SK-N-SH (cell line): ENCODE data around the gene UFM1. TPM values are rescaled to one million over a fixed set of nuclear protein-coding genes. Genes with fewer than 3 reads are reported as not detected.

Experiments
- CTCF ChIA-PET: fragments of 300-600, 350-600 bp; formaldehyde crosslinking; extraction: SDS; loops from one replicate; lab custom pipeline; 2021; lab: Yijun Ruan, JAX
- POLR2A ChIA-PET: fragments of 350-600 bp; sonication (Branson Sonifier 250); formaldehyde crosslinking; extraction: SDS; loops from one replicate; lab custom pipeline; 2020; ENCODE audit warnings: antibody characterized with exemption, inconsistent platforms; lab: Yijun Ruan, JAX
- DNase-seq: peaks from one replicate; pipeline ENCODE4 v3.0.0; 2012
- H2AFZ ChIP-seq: fragments of 200-600 bp; sonication (generic); 2 replicates; pipeline ENCODE4 v1.8.1; 2016; ENCODE audit warnings: antibody characterized with exemption, mild to moderate bottlenecking, low read depth
- H3F3A ChIP-seq: fragments of 200-600 bp; sonication (generic); replicated peaks from 2 replicates; pipeline ENCODE3; 2016; ENCODE audit warnings: antibody characterized with exemption, mild to moderate bottlenecking; ENCODE audit not compliant: insufficient read depth
- H3K27ac ChIP-seq, 2 experiments: fragments of 200-500 bp in 1 of 2; fragments of 200-600 bp in 1 of 2; sonication (Bioruptor generic) in 1 of 2; sonication (generic), shearing (Covaris generic) in 1 of 2; 2 replicates each; pipeline versions ENCODE4 v1.5.1 to v1.6.1; 2014 to 2016; ENCODE audit warnings: low read depth in 2 of 2, inconsistent platforms in 1 of 2, low read length in 1 of 2, mild to moderate bottlenecking in 1 of 2, mixed read lengths in 1 of 2
- H3K27me3 ChIP-seq: fragments of 200-600 bp; sonication (generic), shearing (Covaris generic); 2 replicates; pipeline ENCODE4 v1.6.1; 2016; ENCODE audit warnings: mixed run types; ENCODE audit not compliant: insufficient read depth
- H3K36me3 ChIP-seq, 2 experiments: fragments of 200-500 bp in 1 of 2; fragments of 200-600 bp in 1 of 2; sonication (Bioruptor generic) in 1 of 2; sonication (generic) in 1 of 2; replicated peaks in 1 of 2; 2 replicates each; pipeline versions ENCODE3 to v1.5.1; 2014 to 2016; ENCODE audit warnings: low read length in 1 of 2, mild to moderate bottlenecking in 1 of 2; ENCODE audit not compliant: insufficient read depth in 2 of 2, control insufficient read depth in 1 of 2
- H3K4me1 ChIP-seq, 2 experiments: fragments of 200-500 bp in 1 of 2; fragments of 200-600 bp in 1 of 2; sonication (Bioruptor generic) in 1 of 2; sonication (generic), shearing (Covaris generic) in 1 of 2; 2 replicates each; pipeline versions ENCODE4 v1.5.1 to v1.6.1; 2014 to 2016; ENCODE audit warnings: low read depth in 1 of 2, low read length in 1 of 2, mixed run types in 1 of 2; ENCODE audit not compliant: insufficient read depth in 2 of 2, control insufficient read depth in 1 of 2
- H3K4me2 ChIP-seq: fragments of 200-600 bp; sonication (generic), shearing (Covaris generic); 2 replicates; pipeline ENCODE4 v1.6.1; 2017; ENCODE audit warnings: mixed run types
- H3K4me3 ChIP-seq, 2 experiments: fragments of 200-500 bp in 1 of 2; fragments of 200-600 bp in 1 of 2; sonication (Bioruptor generic) in 1 of 2; sonication (generic), shearing (Covaris generic) in 1 of 2; 2 replicates each; pipeline versions ENCODE4 v1.5.1 to v1.8.1; 2014 to 2016; ENCODE audit warnings: low read depth in 2 of 2, inconsistent platforms in 1 of 2, low read length in 1 of 2, mild to moderate bottlenecking in 1 of 2, mixed read lengths in 1 of 2, moderate library complexity in 1 of 2
- H3K79me2 ChIP-seq: fragments of 200-600 bp; sonication (generic); 2 replicates; pipeline ENCODE4 v1.8.1; 2017; ENCODE audit warnings: mild to moderate bottlenecking; ENCODE audit not compliant: insufficient read depth
- H3K9ac ChIP-seq: fragments of 200-600 bp; sonication (generic); 2 replicates; pipeline ENCODE4 v1.6.1; 2017; ENCODE audit warnings: mixed run types
- H3K9me2 ChIP-seq: fragments of 200-600 bp; sonication (generic); 2 replicates; pipeline ENCODE4 v1.6.1; 2017; ENCODE audit warnings: mixed run types
- H3K9me3 ChIP-seq: fragments of 200-600 bp; sonication (generic); 2 replicates; pipeline ENCODE4 v1.6.1; 2017; ENCODE audit warnings: mixed run types, mild to moderate bottlenecking, moderate library complexity
- H4K20me1 ChIP-seq: fragments of 200-600 bp; sonication (generic); 2 replicates; pipeline ENCODE4 v1.6.1; 2017; ENCODE audit warnings: mild to moderate bottlenecking, mixed run types; ENCODE audit not compliant: insufficient read depth
- EP300 ChIP-seq, 2 experiments: IDR thresholded peaks; 2 replicates each; pipeline versions ENCODE4 v1.4.0 to v1.6.1; 2012; ENCODE audit warnings: borderline replicate concordance in 1 of 2, low read depth in 1 of 2, low read length in 1 of 2
- EZH2phosphoT487 ChIP-seq: fragments of 200-600 bp; sonication (generic); IDR thresholded peaks from 2 replicates; pipeline ENCODE4 v1.6.1; 2017; ENCODE audit warnings: low read depth, mixed run types, mild to moderate bottlenecking, antibody characterized with exemption, moderate library complexity, borderline replicate concordance
- FOSL2 ChIP-seq: IDR thresholded peaks from 2 replicates; pipeline ENCODE4 v1.4.0; 2012; ENCODE audit warnings: low read depth, mild to moderate bottlenecking, moderate library complexity, borderline replicate concordance
- FOXJ3 ChIP-seq: sonication (generic); formaldehyde crosslinking; IDR thresholded peaks from 2 replicates; pipeline ENCODE4 v1.5.1; 2020; ENCODE audit warnings: mild to moderate bottlenecking, missing genetic modification reagents
- FOXM1 ChIP-seq: IDR thresholded peaks from 2 replicates; pipeline ENCODE4 v1.4.0; 2012; ENCODE audit warnings: low read depth, mild to moderate bottlenecking
- JUND ChIP-seq: IDR thresholded peaks from 2 replicates; pipeline ENCODE4 v1.4.0; 2012
- NFIC ChIP-seq: IDR thresholded peaks from 2 replicates; pipeline ENCODE4 v1.4.0; 2012; ENCODE audit warnings: borderline replicate concordance
- NRF1 ChIP-seq: IDR thresholded peaks from 2 replicates; pipeline ENCODE4 v1.6.1; 2012; ENCODE audit warnings: low read depth, mild to moderate bottlenecking, low read length
- POLR2AphosphoS5 ChIP-seq: IDR thresholded peaks from 2 replicates; pipeline ENCODE4 v1.6.1; 2012; ENCODE audit warnings: low read depth, low read length
- RCOR1 ChIP-seq: fragments of 150-350 bp; IDR thresholded peaks from 2 replicates; pipeline ENCODE4 v1.6.1; 2017; ENCODE audit warnings: antibody characterized with exemption, low read length
- RFX5 ChIP-seq: IDR thresholded peaks from 2 replicates; pipeline ENCODE4 v1.6.1; 2012; ENCODE audit warnings: mild to moderate bottlenecking, improper control_type of control experiment, low read length
- RXRA ChIP-seq: IDR thresholded peaks from 2 replicates; pipeline ENCODE4 v1.4.0; 2012; ENCODE audit warnings: low read depth, mild to moderate bottlenecking, borderline replicate concordance
- TCF12 ChIP-seq: IDR thresholded peaks from 2 replicates; pipeline ENCODE4 v1.4.0; 2012
- TEAD4 ChIP-seq: IDR thresholded peaks from 2 replicates; pipeline ENCODE4 v1.4.0; 2012; ENCODE audit warnings: mild to moderate bottlenecking, borderline replicate concordance; ENCODE audit not compliant: insufficient read depth
- YY1 ChIP-seq: IDR thresholded peaks from 2 replicates; pipeline ENCODE4 v1.4.0; 2012; ENCODE audit warnings: low read depth, mild to moderate bottlenecking
- WGBS: methylation state at CpG from one replicate; pipeline ENCODE4 v1.1.6; 2017; ENCODE audit warnings: low lambda C conversion rate; 5-methylcytosine and 5-hydroxymethylcytosine counted together
- polyA plus RNA-seq, 3 experiments: library from polyadenylated mRNA; depleted of rRNA; stranded (reverse); fragments of >200 nt; gene quantifications; 2 replicates each; pipeline ENCODE4 v1.2.3, GENCODE V29; 2012
- TF ChIP-seq, protein P1 (sequence below): IDR thresholded peaks from 2 replicates; pipeline ENCODE4 v1.4.0; 2012; ENCODE audit warnings: low read depth
- TF ChIP-seq, protein P2 (sequence below): IDR thresholded peaks from 2 replicates; pipeline ENCODE4 v1.4.0; 2012; ENCODE audit warnings: low read depth, borderline replicate concordance
- TF ChIP-seq, protein P3 (sequence below): IDR thresholded peaks from 2 replicates; pipeline ENCODE4 v1.6.1; 2012; ENCODE audit warnings: mild to moderate bottlenecking, low read depth, low read length, moderate library complexity
- TF ChIP-seq, protein P4 (sequence below): fragments of 150-350 bp; IDR thresholded peaks from 2 replicates; pipeline ENCODE4 v1.6.1; 2016; ENCODE audit warnings: mild to moderate bottlenecking, low read depth, low read length
- TF ChIP-seq, protein P5 (sequence below): fragments of 200-600 bp; sonication (generic); IDR thresholded peaks from 2 replicates; pipeline ENCODE4 v1.6.1; 2017; ENCODE audit warnings: antibody characterized with exemption, mild to moderate bottlenecking, moderate library complexity

Gene UFM1
- polyA plus RNA-seq, 1 of the 3 experiments (the other 2 are of a cell fraction) = 17.0 TPM

DNA sequence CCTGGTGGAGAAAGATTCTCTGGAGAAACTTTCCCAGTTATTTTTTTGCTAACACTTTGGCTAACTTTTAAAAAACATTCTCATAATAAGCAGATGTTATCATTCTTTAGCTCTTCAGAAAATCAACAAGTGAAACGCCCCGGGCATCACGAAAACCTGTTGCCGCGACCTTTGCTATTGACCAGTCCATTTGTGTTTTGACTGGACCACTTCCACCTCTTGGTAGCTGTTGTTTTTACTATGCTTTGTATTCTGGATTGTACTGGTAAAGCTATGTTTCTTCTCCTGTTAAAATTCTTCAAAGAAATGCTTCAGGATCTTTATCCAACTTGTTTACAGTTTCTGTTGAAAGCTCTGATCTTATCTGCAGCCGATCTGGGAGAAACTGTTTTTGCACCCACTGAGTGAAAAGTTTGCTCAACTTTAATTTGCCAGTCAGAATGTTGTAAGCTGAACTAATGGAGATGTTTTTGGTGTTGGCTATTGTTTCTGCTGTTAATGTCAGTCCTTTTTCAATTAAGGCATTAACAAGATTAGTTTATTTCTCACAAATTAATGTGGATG is 23.3 kb downstream of the UFM1 start:
- DNase-seq = no peak
- Histone ChIP-seq H3K9ac (no peak overlapping the region), H3F3A (no peaks in the 10 kb centered on the region), H3K4me3 (no peak overlapping the region), H3K27me3 (no peaks in the 10 kb centered on the region), H2AFZ (no peak overlapping the region), H3K27ac (no peak overlapping the region), H3K4me2 (no peak overlapping the region), H3K9me2 (no peaks in the 10 kb centered on the region), H3K36me3 (no peaks in the 10 kb centered on the region), H4K20me1 (no peaks in the 10 kb centered on the region), H3K79me2 (no peaks in the 10 kb centered on the region), H3K9me3 (no peaks in the 10 kb centered on the region), H3K4me1 (no peaks in the 10 kb centered on the region)
- POLR2A ChIA-PET = no interaction called here
- CTCF ChIA-PET = no interaction called here
- TF ChIP-seq, protein P1, sequence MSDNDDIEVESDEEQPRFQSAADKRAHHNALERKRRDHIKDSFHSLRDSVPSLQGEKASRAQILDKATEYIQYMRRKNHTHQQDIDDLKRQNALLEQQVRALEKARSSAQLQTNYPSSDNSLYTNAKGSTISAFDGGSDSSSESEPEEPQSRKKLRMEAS = no peak
- TF ChIP-seq RCOR1 (no peak), FOXM1 (no peak), JUND (no peak), RXRA (no peak), YY1 (no peak), EP300 (IDR thresholded peaks at IDR 0.05; ENCODE audit: borderline replicate concordance in 1 of 2, low read depth in 1 of 2, low read length in 1 of 2) (no peak), TEAD4 (no peak), POLR2AphosphoS5 (no peak), FOSL2 (no peak), TCF12 (no peak), NRF1 (no peak), FOXJ3 (no peak), NFIC (no peak), RFX5 (no peak), EZH2phosphoT487 (no peak)
- TF ChIP-seq, protein P2, sequence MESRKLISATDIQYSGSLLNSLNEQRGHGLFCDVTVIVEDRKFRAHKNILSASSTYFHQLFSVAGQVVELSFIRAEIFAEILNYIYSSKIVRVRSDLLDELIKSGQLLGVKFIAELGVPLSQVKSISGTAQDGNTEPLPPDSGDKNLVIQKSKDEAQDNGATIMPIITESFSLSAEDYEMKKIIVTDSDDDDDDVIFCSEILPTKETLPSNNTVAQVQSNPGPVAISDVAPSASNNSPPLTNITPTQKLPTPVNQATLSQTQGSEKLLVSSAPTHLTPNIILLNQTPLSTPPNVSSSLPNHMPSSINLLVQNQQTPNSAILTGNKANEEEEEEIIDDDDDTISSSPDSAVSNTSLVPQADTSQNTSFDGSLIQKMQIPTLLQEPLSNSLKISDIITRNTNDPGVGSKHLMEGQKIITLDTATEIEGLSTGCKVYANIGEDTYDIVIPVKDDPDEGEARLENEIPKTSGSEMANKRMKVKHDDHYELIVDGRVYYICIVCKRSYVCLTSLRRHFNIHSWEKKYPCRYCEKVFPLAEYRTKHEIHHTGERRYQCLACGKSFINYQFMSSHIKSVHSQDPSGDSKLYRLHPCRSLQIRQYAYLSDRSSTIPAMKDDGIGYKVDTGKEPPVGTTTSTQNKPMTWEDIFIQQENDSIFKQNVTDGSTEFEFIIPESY = no peak
- TF ChIP-seq, protein P3, sequence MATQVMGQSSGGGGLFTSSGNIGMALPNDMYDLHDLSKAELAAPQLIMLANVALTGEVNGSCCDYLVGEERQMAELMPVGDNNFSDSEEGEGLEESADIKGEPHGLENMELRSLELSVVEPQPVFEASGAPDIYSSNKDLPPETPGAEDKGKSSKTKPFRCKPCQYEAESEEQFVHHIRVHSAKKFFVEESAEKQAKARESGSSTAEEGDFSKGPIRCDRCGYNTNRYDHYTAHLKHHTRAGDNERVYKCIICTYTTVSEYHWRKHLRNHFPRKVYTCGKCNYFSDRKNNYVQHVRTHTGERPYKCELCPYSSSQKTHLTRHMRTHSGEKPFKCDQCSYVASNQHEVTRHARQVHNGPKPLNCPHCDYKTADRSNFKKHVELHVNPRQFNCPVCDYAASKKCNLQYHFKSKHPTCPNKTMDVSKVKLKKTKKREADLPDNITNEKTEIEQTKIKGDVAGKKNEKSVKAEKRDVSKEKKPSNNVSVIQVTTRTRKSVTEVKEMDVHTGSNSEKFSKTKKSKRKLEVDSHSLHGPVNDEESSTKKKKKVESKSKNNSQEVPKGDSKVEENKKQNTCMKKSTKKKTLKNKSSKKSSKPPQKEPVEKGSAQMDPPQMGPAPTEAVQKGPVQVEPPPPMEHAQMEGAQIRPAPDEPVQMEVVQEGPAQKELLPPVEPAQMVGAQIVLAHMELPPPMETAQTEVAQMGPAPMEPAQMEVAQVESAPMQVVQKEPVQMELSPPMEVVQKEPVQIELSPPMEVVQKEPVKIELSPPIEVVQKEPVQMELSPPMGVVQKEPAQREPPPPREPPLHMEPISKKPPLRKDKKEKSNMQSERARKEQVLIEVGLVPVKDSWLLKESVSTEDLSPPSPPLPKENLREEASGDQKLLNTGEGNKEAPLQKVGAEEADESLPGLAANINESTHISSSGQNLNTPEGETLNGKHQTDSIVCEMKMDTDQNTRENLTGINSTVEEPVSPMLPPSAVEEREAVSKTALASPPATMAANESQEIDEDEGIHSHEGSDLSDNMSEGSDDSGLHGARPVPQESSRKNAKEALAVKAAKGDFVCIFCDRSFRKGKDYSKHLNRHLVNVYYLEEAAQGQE = no peak
- TF ChIP-seq, protein P4, sequence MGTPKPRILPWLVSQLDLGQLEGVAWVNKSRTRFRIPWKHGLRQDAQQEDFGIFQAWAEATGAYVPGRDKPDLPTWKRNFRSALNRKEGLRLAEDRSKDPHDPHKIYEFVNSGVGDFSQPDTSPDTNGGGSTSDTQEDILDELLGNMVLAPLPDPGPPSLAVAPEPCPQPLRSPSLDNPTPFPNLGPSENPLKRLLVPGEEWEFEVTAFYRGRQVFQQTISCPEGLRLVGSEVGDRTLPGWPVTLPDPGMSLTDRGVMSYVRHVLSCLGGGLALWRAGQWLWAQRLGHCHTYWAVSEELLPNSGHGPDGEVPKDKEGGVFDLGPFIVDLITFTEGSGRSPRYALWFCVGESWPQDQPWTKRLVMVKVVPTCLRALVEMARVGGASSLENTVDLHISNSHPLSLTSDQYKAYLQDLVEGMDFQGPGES = no peak
- TF ChIP-seq, protein P5, sequence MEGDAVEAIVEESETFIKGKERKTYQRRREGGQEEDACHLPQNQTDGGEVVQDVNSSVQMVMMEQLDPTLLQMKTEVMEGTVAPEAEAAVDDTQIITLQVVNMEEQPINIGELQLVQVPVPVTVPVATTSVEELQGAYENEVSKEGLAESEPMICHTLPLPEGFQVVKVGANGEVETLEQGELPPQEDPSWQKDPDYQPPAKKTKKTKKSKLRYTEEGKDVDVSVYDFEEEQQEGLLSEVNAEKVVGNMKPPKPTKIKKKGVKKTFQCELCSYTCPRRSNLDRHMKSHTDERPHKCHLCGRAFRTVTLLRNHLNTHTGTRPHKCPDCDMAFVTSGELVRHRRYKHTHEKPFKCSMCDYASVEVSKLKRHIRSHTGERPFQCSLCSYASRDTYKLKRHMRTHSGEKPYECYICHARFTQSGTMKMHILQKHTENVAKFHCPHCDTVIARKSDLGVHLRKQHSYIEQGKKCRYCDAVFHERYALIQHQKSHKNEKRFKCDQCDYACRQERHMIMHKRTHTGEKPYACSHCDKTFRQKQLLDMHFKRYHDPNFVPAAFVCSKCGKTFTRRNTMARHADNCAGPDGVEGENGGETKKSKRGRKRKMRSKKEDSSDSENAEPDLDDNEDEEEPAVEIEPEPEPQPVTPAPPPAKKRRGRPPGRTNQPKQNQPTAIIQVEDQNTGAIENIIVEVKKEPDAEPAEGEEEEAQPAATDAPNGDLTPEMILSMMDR = no peak
- WGBS = 26% methylated on average over 6 of the region's 6 CpGs
